Measurements from ENCODE around the gene B9D1. TPM values are rescaled to one million over a fixed set of nuclear protein-coding genes. Genes with fewer than 3 reads are reported as not detected.

B9D1 gene
- total and polyA plus RNA-seq, 9 of the 15 experiments (the other 6 are each of a cell fraction or from before 2014, with no cell fraction given), result 8.9 to 28.0 (median 17.9) TPM

DNA sequence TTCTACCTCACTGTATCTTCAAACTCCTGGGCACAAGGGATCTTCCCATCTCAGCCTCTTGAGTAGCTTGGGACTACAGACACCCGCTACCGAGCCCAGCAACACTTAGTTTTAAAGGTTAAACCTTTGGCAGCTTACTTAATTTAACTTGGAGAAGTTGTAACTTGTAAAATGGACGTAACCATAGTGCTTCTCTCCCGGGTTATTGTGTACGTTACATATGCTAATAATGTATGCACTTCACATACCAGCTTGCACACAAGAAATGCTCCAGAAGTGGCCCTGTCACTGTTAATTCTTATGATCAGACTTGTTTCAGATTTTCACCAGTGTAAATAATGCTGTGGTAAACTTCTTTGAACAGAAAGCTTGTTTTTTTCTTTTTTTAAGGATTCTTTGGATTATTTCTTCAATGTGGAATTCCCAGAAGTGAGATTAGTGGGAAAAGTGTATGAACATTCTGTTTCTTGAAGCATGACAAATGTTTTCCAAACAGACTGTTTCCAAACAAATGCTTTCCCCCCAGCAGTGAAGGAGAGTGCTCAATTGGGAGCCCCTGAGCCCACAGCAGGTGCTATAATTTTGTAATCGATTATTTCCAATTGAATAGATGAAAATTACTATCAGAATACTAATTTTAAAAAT is 63.8 kb downstream of the B9D1 start:
- no peaks in the 10 kb centered on the region for H4K20me1 ChIP-seq (replicated peaks; ENCODE audit: control insufficient read depth, insufficient read depth, low read length)
- in situ Hi-C loops (cut with MboI), result no loop called here
- no peaks in the 10 kb centered on the region for H3K36me3 ChIP-seq (ENCODE audit: control insufficient read depth, insufficient read depth, low read length)
- BruUV-seq (replicated peaks), result no TSS peak
- H3K27me3 ChIP-seq (ENCODE audit: control insufficient read depth in 2 of 2, insufficient read depth in 2 of 2, low read length in 2 of 2), result no peaks in the 10 kb centered on the region
- POLR2A ChIA-PET, result interaction anchor here (0.8 kb wide), 1 partner anchor 13 kb away, joined by 3 read pairs; no protein-coding TSS in a partner anchor
- peaks cover 7% of the 10 kb centered on the region in 2 experiments; a peak in 3 of 5 replicates for H3K4me1 ChIP-seq (replicated peaks in 1 of 2; ENCODE audit: control insufficient read depth in 2 of 2, insufficient read depth in 2 of 2, low read length in 2 of 2)
- H3K27ac ChIP-seq (ENCODE audit: extremely low read depth, low read depth, low read length), result no peak overlapping the region
- FAIRE-seq, result no peak
- no peak overlapping the region for H3K4me2 ChIP-seq (ENCODE audit: insufficient read depth, low read length)
- H3K9ac ChIP-seq (ENCODE audit: insufficient read depth in 1 of 2, low read depth in 2 of 2, low read length in 2 of 2), result no peak overlapping the region
- H2AFZ ChIP-seq (ENCODE audit: low read depth, low read length), result no peak overlapping the region
- no peaks in the 10 kb centered on the region for H3K9me3 ChIP-seq (replicated peaks; ENCODE audit: control insufficient read depth, insufficient read depth, low read depth, low read length)
- no peak for DNase-seq (ENCODE audit: extremely low read depth in 1 of 4, low spot score in 3 of 4)
- WGBS (ENCODE audit: insufficient coverage, low coverage, missing lambda C conversion rate), result 59% methylated on average over 6 of the region's 6 CpGs
- no peaks in the 10 kb centered on the region for H3K9me1 ChIP-seq (ENCODE audit: control insufficient read depth, insufficient read depth, low read length)
- H3K79me2 ChIP-seq (ENCODE audit: control insufficient read depth, insufficient read depth, low read length), result no peaks in the 10 kb centered on the region; the same call in 2 of the 3 replicates
- no peak overlapping the region for H3K4me3 ChIP-seq
- CTCF ChIA-PET (ENCODE audit: low intra/inter-chr PET ratio), result no interaction called here
- intact Hi-C loops (cut with micrococcal nuclease), result no loop called here
- ATAC-seq, result no peak
- no peak for TF ChIP-seq SMAD1 (IDR thresholded peaks at IDR 0.05; ENCODE audit: low read depth, low read length, partially characterized antibody)
- no peak for TF ChIP-seq SIN3B (IDR thresholded peaks at IDR 0.05; ENCODE audit: low read depth)
- TF ChIP-seq, protein P1, sequence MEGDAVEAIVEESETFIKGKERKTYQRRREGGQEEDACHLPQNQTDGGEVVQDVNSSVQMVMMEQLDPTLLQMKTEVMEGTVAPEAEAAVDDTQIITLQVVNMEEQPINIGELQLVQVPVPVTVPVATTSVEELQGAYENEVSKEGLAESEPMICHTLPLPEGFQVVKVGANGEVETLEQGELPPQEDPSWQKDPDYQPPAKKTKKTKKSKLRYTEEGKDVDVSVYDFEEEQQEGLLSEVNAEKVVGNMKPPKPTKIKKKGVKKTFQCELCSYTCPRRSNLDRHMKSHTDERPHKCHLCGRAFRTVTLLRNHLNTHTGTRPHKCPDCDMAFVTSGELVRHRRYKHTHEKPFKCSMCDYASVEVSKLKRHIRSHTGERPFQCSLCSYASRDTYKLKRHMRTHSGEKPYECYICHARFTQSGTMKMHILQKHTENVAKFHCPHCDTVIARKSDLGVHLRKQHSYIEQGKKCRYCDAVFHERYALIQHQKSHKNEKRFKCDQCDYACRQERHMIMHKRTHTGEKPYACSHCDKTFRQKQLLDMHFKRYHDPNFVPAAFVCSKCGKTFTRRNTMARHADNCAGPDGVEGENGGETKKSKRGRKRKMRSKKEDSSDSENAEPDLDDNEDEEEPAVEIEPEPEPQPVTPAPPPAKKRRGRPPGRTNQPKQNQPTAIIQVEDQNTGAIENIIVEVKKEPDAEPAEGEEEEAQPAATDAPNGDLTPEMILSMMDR (IDR thresholded peaks at IDR 0.05 in 2 of 3, conservative IDR thresholded peaks at IDR 0.05 in 1 of 3; ENCODE audit: insufficient read depth in 2 of 3, low read depth in 1 of 3, low read length in 3 of 3), result no peak
- TF ChIP-seq, protein P2, sequence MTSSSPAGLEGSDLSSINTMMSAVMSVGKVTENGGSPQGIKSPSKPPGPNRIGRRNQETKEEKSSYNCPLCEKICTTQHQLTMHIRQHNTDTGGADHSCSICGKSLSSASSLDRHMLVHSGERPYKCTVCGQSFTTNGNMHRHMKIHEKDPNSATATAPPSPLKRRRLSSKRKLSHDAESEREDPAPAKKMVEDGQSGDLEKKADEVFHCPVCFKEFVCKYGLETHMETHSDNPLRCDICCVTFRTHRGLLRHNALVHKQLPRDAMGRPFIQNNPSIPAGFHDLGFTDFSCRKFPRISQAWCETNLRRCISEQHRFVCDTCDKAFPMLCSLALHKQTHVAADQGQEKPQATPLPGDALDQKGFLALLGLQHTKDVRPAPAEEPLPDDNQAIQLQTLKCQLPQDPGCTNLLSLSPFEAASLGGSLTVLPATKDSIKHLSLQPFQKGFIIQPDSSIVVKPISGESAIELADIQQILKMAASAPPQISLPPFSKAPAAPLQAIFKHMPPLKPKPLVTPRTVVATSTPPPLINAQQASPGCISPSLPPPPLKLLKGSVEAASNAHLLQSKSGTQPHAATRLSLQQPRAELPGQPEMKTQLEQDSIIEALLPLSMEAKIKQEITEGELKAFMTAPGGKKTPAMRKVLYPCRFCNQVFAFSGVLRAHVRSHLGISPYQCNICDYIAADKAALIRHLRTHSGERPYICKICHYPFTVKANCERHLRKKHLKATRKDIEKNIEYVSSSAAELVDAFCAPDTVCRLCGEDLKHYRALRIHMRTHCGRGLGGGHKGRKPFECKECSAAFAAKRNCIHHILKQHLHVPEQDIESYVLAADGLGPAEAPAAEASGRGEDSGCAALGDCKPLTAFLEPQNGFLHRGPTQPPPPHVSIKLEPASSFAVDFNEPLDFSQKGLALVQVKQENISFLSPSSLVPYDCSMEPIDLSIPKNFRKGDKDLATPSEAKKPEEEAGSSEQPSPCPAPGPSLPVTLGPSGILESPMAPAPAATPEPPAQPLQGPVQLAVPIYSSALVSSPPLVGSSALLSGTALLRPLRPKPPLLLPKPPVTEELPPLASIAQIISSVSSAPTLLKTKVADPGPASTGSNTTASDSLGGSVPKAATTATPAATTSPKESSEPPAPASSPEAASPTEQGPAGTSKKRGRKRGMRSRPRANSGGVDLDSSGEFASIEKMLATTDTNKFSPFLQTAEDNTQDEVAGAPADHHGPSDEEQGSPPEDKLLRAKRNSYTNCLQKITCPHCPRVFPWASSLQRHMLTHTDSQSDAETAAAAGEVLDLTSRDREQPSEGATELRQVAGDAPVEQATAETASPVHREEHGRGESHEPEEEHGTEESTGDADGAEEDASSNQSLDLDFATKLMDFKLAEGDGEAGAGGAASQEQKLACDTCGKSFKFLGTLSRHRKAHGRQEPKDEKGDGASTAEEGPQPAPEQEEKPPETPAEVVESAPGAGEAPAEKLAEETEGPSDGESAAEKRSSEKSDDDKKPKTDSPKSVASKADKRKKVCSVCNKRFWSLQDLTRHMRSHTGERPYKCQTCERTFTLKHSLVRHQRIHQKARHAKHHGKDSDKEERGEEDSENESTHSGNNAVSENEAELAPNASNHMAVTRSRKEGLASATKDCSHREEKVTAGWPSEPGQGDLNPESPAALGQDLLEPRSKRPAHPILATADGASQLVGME (CRISPR knock-in tag; IDR thresholded peaks at IDR 0.05), result no peak
- TF ChIP-seq TGIF2 (CRISPR knock-in tag; IDR thresholded peaks at IDR 0.05), result no peak
- no peak for TF ChIP-seq FOXJ3 (CRISPR knock-in tag; IDR thresholded peaks at IDR 0.05)
- TF ChIP-seq, protein P3, sequence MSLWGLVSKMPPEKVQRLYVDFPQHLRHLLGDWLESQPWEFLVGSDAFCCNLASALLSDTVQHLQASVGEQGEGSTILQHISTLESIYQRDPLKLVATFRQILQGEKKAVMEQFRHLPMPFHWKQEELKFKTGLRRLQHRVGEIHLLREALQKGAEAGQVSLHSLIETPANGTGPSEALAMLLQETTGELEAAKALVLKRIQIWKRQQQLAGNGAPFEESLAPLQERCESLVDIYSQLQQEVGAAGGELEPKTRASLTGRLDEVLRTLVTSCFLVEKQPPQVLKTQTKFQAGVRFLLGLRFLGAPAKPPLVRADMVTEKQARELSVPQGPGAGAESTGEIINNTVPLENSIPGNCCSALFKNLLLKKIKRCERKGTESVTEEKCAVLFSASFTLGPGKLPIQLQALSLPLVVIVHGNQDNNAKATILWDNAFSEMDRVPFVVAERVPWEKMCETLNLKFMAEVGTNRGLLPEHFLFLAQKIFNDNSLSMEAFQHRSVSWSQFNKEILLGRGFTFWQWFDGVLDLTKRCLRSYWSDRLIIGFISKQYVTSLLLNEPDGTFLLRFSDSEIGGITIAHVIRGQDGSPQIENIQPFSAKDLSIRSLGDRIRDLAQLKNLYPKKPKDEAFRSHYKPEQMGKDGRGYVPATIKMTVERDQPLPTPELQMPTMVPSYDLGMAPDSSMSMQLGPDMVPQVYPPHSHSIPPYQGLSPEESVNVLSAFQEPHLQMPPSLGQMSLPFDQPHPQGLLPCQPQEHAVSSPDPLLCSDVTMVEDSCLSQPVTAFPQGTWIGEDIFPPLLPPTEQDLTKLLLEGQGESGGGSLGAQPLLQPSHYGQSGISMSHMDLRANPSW (CRISPR knock-in tag; IDR thresholded peaks at IDR 0.05), result no peak
- TF ChIP-seq BCOR (IDR thresholded peaks at IDR 0.05), result no peak
- no peak for TF ChIP-seq HIVEP1 (CRISPR knock-in tag; IDR thresholded peaks at IDR 0.05)
- no peak for TF ChIP-seq EHMT2 (IDR thresholded peaks at IDR 0.05)
- TF ChIP-seq NRF1 (conservative IDR thresholded peaks at IDR 0.05 in 1 of 2, IDR thresholded peaks at IDR 0.05 in 1 of 2), result no peak

Data from K562 (cell line).